AG08396 (cell line): Measurements from ENCODE around the gene BRCC3.

ENCODE experiments used
- DNase-seq: peaks from one replicate; pipeline ENCODE4 v3.0.0; 2012; ENCODE audit warnings: low spot score, mixed read lengths

BRCC3 gene

GRCh38 chrX:155056877-155057792 lies 14.2 kb upstream of the BRCC3 start:
- DNase-seq, result peak; percentile 61

DNA sequence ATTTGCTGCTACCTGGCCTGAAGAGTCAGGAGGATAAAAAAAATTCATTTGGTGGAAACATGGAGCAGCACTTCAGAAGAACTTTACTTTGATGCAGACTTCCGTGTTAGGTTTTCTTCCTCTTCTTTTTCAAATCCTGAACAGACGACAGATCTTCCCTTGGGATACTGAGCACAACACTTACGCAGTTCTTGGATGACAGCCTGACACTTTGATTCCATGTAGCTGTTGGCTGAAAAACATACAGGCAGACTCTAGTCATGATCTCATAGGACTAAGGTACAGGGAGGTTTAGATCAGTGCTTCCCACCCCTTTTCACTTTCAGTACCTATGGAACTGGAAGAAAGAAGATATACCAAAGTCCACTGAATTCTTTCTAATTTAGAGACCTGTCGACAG lies 9.5 kb upstream of the BRCC3 start:
- DNase-seq, result no peak

- DNase-seq, result peak; percentile 25
Observed at GRCh38 chrX:155065035-155065734, 6.1 kb upstream of the BRCC3 start.

GRCh38 chrX:155068165-155068564 lies 3.1 kb upstream of the BRCC3 start:
- DNase-seq, result peak; percentile 42

DNA sequence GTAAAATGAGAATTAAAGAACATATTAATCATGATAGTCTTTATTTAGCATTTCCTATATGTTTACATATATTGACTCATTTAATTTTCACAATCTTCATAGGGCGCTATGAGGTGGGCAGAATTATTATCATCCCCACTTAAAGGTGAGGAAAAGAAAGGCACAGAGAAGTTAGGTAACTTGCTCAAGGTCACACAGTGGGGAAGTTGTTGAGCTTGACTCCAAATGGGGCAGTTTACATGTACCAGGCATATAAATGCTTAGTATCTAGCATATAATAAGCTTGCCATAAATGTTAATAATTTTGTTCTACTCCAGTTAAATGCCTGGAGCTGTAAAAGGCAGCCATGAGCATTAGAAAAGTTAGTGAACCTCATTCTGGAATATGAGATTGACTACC lies 1.9 kb upstream of the BRCC3 start:
- no peak for DNase-seq

DNA sequence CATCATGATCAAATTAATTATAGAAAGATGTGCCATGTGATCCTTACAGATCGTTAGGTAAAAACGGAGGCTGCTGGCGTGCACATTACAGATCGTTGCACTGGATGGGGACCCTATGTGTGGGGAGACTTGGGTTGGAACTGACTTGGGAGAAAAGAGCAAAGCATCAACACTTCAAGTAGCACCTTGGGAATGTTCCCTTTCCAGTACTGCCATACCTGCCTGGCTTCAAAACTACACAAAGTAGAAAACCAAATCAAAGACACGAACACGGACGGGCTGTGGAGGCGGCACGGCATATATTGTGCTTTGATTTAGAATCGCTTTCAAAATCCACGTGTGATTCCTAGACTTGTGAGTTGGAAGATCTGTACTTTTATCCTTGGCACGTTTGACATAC lies 1.3 kb upstream of the BRCC3 start:
- DNase-seq, result no peak

- DNase-seq, result no peak
Observed at GRCh38 chrX:155070663-155070974, 689 bp upstream of the BRCC3 start.

DNA sequence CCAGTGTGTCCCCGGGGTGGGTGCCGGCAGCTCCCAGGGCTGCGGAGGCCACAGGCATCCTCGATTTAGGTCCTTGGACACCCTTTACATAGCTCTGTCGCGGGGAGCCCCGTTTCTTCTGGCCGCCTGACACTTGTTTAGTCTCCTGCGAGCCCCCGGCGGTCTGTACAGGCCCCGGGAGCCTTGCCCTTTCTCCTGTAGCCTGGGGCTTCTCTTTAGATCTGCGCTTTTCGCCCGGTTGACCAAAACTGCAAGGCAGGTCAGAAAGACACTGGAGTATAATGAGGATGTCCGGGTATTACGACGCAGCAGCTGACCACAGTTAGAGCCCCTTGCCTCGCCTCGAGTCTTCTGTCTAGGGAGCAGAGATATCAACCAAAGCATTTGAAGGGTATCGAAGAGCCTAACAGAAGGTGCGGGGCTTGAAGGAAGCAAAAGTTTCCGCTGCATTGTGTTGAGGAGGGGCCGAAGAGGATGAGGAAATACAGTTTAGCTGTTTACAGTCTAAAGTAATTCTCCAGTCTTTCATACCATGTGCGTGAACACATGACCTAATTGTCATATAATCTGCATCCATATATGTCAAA lies 479 bp downstream of the BRCC3 start:
- DNase-seq, result no peak

DNA sequence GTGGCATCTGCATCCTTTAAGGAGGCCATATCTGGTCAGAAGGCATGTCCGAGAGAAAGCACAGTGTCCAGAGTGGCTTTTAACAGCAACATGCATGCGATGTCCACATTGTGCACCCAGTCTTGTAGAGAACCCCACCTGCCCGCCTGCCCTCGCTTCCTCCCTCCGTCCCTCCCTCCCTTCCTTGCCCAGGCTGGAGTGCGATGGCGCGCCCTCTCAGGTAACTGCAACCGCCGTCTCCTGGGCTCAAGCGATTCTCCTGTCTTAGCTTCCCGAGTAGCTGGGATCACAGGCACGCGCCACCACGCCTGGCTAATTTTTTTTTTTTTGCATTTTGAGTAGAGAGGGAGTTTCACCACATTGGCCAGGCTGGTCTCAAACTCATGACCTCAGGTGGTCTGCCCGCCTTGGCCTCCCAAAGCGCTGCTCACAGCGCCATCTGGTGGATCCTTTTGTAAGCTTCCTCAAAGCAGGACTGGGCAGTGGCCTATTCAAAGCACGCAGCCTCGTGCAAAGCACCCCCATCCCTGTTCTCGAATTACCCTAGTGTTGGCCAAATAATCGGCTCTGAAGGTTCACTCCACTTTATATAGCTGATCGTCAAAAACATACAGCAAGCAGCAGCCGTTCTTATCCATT lies 15.0 kb downstream of the BRCC3 start:
- DNase-seq, result no peak

- DNase-seq, result no peak
Observed at GRCh38 chrX:155086961-155087735, 15.8 kb downstream of the BRCC3 start.

GRCh38 chrX:155094468-155095061 lies 23.3 kb downstream of the BRCC3 start:
- DNase-seq, result no peak

DNA sequence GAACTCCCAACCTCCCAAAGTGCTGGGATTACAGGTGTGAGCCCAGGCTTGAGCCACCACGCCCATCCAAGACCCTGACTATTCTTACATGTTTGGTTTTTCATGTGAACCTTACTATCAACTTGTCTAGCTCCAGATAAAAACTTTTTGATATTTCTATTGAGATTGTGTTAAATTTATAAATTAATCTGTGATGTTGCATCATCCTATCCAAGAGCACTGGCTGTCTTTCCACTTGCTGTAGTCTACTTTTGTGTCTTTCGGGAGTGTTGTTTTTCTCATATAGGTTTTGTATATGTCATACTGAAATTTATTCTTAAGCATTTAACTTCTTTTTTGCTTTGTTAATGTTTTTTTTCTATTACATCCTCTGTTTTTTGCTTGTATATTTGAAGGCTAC lies 34.6 kb downstream of the BRCC3 start:
- no peak for DNase-seq

DNA sequence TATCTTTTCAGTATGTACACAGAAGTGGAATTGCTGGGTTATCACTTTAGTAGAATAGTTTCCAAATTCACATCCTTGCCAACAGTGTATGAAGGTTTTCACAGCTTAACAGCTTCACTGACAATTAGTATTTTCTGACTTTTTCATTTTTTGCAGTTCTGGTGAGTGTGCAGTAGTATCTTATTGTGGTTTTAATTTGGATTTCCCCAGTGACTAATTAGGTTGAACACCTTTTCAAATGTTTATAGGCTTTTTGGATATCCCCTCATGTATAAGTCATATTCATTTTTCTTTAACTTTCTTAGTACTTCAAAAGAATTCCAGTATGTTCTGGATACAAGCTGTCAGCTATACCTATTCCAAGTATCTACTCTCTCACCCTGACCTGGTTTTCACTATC lies 37.1 kb downstream of the BRCC3 start:
- DNase-seq, result no peak

DNA sequence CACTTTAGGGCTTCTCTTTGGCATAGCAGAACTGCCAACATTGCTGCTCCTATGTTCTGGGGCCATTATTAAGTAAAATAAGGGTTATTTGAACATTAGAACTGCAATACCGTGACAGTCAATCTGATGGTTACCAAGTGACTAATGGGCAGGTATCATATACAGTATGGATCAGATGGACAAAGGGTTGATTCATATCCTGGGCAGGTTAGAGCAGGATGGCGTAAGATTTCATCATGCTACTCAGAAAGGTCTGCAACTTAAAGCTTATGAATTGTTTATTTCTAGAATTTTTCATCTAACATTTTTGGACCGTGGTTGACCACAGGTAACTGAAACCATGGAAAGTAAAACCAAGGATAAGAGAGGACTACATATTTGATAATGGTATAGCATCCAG lies 40.9 kb downstream of the BRCC3 start:
- no peak for DNase-seq

GRCh38 chrX:155113097-155113496 lies 41.8 kb downstream of the BRCC3 start:
- no peak for DNase-seq

GRCh38 chrX:155115174-155115819 lies 44.0 kb downstream of the BRCC3 start:
- DNase-seq, result no peak

GRCh38 chrX:155127465-155127864 lies 56.2 kb downstream of the BRCC3 start:
- DNase-seq, result no peak

- no peak for DNase-seq
Observed at GRCh38 chrX:155127940-155128339, 56.6 kb downstream of the BRCC3 start.

DNA sequence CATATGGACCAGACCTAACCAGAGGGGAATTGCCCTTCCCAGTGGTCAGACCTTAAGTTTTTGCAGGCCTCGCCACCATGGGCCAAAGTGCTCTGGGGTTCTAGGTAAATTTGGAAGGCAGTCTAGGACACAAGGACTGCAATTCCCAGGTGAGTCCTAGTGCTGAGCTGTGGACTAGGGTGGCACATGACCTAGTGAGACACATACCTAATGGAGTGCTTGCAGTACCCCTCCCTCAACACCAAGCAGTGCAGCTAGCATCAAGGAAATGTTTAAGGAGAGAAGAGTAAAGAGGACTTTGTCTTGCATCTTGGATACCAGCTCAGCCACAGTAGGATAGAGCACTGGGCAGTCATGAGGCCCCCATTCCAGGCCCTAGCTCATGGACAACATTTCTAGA lies 60.8 kb downstream of the BRCC3 start:
- no peak for DNase-seq

DNA sequence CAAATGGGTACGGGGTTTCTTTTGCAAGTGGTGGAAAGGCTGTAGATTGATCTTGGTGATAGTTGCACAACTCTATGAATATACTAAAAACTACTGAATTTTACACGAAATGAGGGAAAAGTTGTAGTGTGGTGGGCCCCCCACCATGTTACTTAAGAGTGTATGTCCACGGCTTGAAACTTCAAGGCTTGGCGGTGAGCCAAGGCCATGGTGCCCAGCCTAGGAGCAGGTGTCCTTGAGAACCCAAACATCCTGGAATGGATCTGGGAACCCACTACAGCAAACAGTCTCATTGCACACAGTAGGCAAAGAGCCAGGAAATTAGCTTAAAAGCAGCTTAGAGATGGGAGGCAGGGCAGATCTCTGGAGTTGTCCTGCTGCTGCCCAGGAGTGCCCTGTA lies 62.9 kb downstream of the BRCC3 start:
- DNase-seq, result no peak

DNA sequence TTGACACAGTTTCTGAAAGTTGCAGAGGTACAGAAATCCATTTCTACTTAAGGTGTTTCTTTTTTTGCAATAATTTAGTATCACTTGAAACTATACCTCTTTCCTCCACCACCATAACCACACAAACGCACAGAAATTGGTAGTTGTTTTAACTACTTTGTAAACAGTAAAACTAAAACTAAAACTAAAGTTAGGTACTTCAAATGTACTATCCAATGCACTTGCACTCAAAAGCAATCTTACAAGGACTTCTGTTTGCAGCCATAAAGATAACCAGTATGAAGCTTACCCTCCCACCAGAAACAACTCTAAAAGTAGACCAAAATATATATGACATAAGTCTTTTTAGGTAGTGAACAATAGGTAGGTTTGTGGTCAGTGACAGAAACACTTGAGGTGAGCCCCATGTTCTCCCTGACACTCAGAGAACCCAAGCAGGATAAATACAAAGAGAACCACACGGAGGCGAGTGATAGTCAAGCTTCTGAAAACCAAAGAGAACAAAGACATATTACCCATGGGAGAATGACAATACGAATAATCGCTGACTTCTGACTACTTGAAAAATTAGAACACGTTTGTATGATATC lies 72.7 kb downstream of the BRCC3 start:
- DNase-seq, result no peak
